ENCODE measurements around the gene RSBN1L. TPM values are rescaled to one million over a fixed set of nuclear protein-coding genes. Genes with fewer than 3 reads are reported as not detected.

Gene RSBN1L
- total and polyA plus RNA-seq, 8 donors = 5.0 to 14.3 (median 8.9) TPM

- WGBS, 2 donors = 24% methylated on average over 9 of the region's 9 CpGs
- no peak for DNase-seq
- peak; percentile 96 for FAIRE-seq
Measured at GRCh38 chr7:77734659-77735421, 38.6 kb downstream of the RSBN1L start.

GRCh38 chr7:77735457-77735856 lies 39.2 kb downstream of the RSBN1L start:
- 60 to 69% methylated on average over 1 of the region's 1 CpG for WGBS, 2 donors
- DNase-seq (no peak), FAIRE-seq (no peak), ATAC-seq (no peak)
- Histone ChIP-seq H3K27me3 (no peaks in the 10 kb centered on the region), H3K4me3 (no peak overlapping the region), H3K4me1 (peaks cover 14 to 21% (median 17%) of the 10 kb centered on the region in 3 donors), H3K36me3 (no peaks in the 10 kb centered on the region), H3K27ac (no peak overlapping the region), H3K9me3 (peaks cover 0 to 2% (median 0%) of the 10 kb centered on the region in 4 donors)
- intact Hi-C loops (cut with DNase I) = no loop called here
- TF ChIP-seq CTCF (IDR thresholded peaks at IDR 0.05) = no peak

More at GRCh38 chr7:77734659-77735421, 38.6 kb downstream of the RSBN1L start:
- ATAC-seq = peak; percentile 64 to 87 (median 77)
- peaks cover 9 to 17% (median 17%) of the 10 kb centered on the region in 3 donors for H3K4me1 ChIP-seq
- TF ChIP-seq CTCF (IDR thresholded peaks at IDR 0.05) = no peak
- peaks cover 0 to 2% (median 0%) of the 10 kb centered on the region in 4 donors for H3K9me3 ChIP-seq
- H3K27ac ChIP-seq = peak overlapping the region in 1 of 4 donors; percentile 17
- H3K36me3 ChIP-seq = no peaks in the 10 kb centered on the region
- H3K27me3 ChIP-seq = no peaks in the 10 kb centered on the region
- H3K4me3 ChIP-seq = no peak overlapping the region
- intact Hi-C loops (cut with DNase I) = no loop called here

- no peak for TF ChIP-seq CTCF (IDR thresholded peaks at IDR 0.05)
- H3K27ac ChIP-seq = no peak overlapping the region
- WGBS, 2 donors = 86 to 89% methylated on average over 5 of the region's 5 CpGs
- peaks cover 14 to 21% (median 17%) of the 10 kb centered on the region in 3 donors for H3K4me1 ChIP-seq
- ATAC-seq = no peak
- no peak for FAIRE-seq
- H3K36me3 ChIP-seq = no peaks in the 10 kb centered on the region
- no peaks in the 10 kb centered on the region for H3K27me3 ChIP-seq
- intact Hi-C loops (cut with DNase I) = no loop called here
- no peak for DNase-seq
- no peak overlapping the region for H3K4me3 ChIP-seq
- peaks cover 0 to 2% (median 0%) of the 10 kb centered on the region in 4 donors for H3K9me3 ChIP-seq
Measured at GRCh38 chr7:77736991-77737390, 40.7 kb downstream of the RSBN1L start.

- Histone ChIP-seq H3K27me3 (no peaks in the 10 kb centered on the region), H3K4me3 (no peak overlapping the region), H3K9me3 (peaks cover 0 to 2% (median 0%) of the 10 kb centered on the region in 4 donors), H3K27ac (no peak overlapping the region), H3K36me3 (no peaks in the 10 kb centered on the region), H3K4me1 (peaks cover 14 to 21% (median 17%) of the 10 kb centered on the region in 3 donors)
- no peak for TF ChIP-seq CTCF (IDR thresholded peaks at IDR 0.05)
- no peak for FAIRE-seq
- WGBS, 2 donors = 100% methylated on average over 1 of the region's 1 CpG
- no peak for DNase-seq
- no peak for ATAC-seq
- intact Hi-C loops (cut with DNase I) = no loop called here
Measured at GRCh38 chr7:77738382-77738781, 42.1 kb downstream of the RSBN1L start.

GRCh38 chr7:77738871-77739270 lies 42.6 kb downstream of the RSBN1L start:
- H3K27me3 ChIP-seq = no peaks in the 10 kb centered on the region
- 69 to 72% methylated on average over 3 of the region's 3 CpGs for WGBS, 2 donors
- DNase-seq = no peak
- TF ChIP-seq CTCF (IDR thresholded peaks at IDR 0.05) = no peak
- peaks cover 14 to 21% (median 17%) of the 10 kb centered on the region in 3 donors for H3K4me1 ChIP-seq
- intact Hi-C loops (cut with DNase I) = no loop called here
- no peak overlapping the region for H3K4me3 ChIP-seq
- no peak for FAIRE-seq
- ATAC-seq = no peak
- peaks cover 0 to 2% (median 0%) of the 10 kb centered on the region in 4 donors for H3K9me3 ChIP-seq
- no peak overlapping the region for H3K27ac ChIP-seq
- no peaks in the 10 kb centered on the region for H3K36me3 ChIP-seq
